ENCODE data around the gene STAT6.

DNA sequence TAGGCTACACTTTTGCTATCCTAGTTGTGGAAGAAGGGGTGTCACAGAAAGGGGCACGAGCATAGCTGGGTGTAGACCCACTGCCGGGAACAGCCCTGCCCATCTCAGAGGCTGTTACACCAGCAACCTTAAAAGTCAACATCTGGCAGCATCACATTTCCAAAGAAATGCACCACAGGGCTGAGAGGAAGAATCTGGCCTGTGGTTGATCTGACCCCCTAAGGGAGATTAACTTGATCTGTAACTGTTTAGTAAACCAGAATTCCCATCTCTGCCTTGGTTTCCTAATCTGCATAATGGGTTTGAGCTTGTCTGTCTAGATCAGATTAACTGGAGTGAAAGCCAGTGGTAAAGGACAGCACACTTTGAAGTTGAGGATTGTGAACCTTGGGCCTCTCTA, 34.9 kb upstream of the STAT6 start:
- no peak for TF ChIP-seq POLR2A (IDR thresholded peaks at IDR 0.05)
- no peak for TF ChIP-seq POLR2AphosphoS5 (IDR thresholded peaks at IDR 0.05)
- TF ChIP-seq, protein P1, sequence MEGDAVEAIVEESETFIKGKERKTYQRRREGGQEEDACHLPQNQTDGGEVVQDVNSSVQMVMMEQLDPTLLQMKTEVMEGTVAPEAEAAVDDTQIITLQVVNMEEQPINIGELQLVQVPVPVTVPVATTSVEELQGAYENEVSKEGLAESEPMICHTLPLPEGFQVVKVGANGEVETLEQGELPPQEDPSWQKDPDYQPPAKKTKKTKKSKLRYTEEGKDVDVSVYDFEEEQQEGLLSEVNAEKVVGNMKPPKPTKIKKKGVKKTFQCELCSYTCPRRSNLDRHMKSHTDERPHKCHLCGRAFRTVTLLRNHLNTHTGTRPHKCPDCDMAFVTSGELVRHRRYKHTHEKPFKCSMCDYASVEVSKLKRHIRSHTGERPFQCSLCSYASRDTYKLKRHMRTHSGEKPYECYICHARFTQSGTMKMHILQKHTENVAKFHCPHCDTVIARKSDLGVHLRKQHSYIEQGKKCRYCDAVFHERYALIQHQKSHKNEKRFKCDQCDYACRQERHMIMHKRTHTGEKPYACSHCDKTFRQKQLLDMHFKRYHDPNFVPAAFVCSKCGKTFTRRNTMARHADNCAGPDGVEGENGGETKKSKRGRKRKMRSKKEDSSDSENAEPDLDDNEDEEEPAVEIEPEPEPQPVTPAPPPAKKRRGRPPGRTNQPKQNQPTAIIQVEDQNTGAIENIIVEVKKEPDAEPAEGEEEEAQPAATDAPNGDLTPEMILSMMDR (IDR thresholded peaks at IDR 0.05) = no peak
- no peak for TF ChIP-seq EP300 (IDR thresholded peaks at IDR 0.05)
